GM23248 (cell line): ENCODE data around the gene SNRPD3. TPM values are rescaled to one million over a fixed set of nuclear protein-coding genes. Genes with fewer than 3 reads are reported as not detected.
"Not testable (repeated sequence)": the region's sequence is repeated elsewhere in the genome, so short reads cannot be mapped to it uniquely, and the experiment has no call there.

Experiments used
- DNase-seq: peaks from one replicate; pipeline ENCODE4 v3.0.0-alpha.2; 2015
- H2AFZ ChIP-seq: fragments of 200-600 bp; sonication (generic); 2 replicates; pipeline ENCODE4 v1.6.1; 2016; ENCODE audit warnings: antibody characterized with exemption
- H3F3A ChIP-seq: fragments of 200-600 bp; sonication (generic); 2 replicates; pipeline ENCODE4 v1.6.1; 2016; ENCODE audit warnings: mild to moderate bottlenecking, antibody characterized with exemption, mixed run types; ENCODE audit not compliant: insufficient read depth
- H3K27ac ChIP-seq: fragments of 200-600 bp; sonication (generic); 2 replicates; pipeline ENCODE4 v1.5.1; 2016; ENCODE audit warnings: mild to moderate bottlenecking
- H3K27me3 ChIP-seq: fragments of 200-600 bp; sonication (generic); replicated peaks from 2 replicates; pipeline ENCODE4 v1.6.1; 2016; ENCODE audit warnings: mild to moderate bottlenecking; ENCODE audit not compliant: insufficient read depth
- H3K36me3 ChIP-seq: fragments of 200-600 bp; sonication (generic); 2 replicates; pipeline ENCODE4 v1.6.1; 2016; ENCODE audit warnings: low read depth, mild to moderate bottlenecking
- H3K4me1 ChIP-seq: fragments of 200-600 bp; sonication (generic); 2 replicates; pipeline ENCODE4 v1.6.1; 2016; ENCODE audit warnings: mild to moderate bottlenecking; ENCODE audit not compliant: insufficient read depth
- H3K4me2 ChIP-seq: fragments of 200-600 bp; sonication (generic); one replicate; pipeline ENCODE4 v1.6.1; 2016; ENCODE audit warnings: mild to moderate bottlenecking; ENCODE audit not compliant: unreplicated experiment
- H3K4me3 ChIP-seq: fragments of 200-600 bp; sonication (generic); 2 replicates; pipeline ENCODE4 v1.5.1; 2016; ENCODE audit warnings: mild to moderate bottlenecking
- H3K79me2 ChIP-seq: fragments of 200-600 bp; sonication (generic); 2 replicates; pipeline ENCODE4 v1.6.1; 2016; ENCODE audit warnings: mild to moderate bottlenecking; ENCODE audit not compliant: insufficient read depth
- H3K9ac ChIP-seq: fragments of 200-600 bp; sonication (generic); 2 replicates; pipeline ENCODE4 v1.6.1; 2016; ENCODE audit warnings: mild to moderate bottlenecking
- H3K9me2 ChIP-seq: fragments of 200-600 bp; sonication (generic); 2 replicates; pipeline ENCODE4 v1.6.1; 2016; ENCODE audit warnings: mixed run types, mild to moderate bottlenecking, moderate library complexity; ENCODE audit not compliant: insufficient read depth
- H3K9me3 ChIP-seq: fragments of 200-600 bp; sonication (generic); one replicate; pipeline ENCODE4 v1.6.1; 2017; ENCODE audit warnings: low read depth
- H4K20me1 ChIP-seq: fragments of 200-600 bp; sonication (generic); 2 replicates; pipeline ENCODE4 v1.6.0; 2016; ENCODE audit not compliant: insufficient read depth
- WGBS, 2 experiments: methylation state at CpG; one replicate each; pipeline ENCODE4 v1.1.6; 2015 to 2017; ENCODE audit warnings: low lambda C conversion rate in 2 of 2, low coverage in 1 of 2; ENCODE audit errors: missing lambda C conversion rate in 2 of 2; 5-methylcytosine and 5-hydroxymethylcytosine counted together
- in situ Hi-C: fragments of 300-500 bp; cut with MboI; formaldehyde crosslinking; loops from 2 replicates; pipeline ENCODE4 v1.15.0; 2020
- polyA plus RNA-seq: library from polyadenylated mRNA; unstranded; fragments of >200 nt; fragmentation: Nextera tagmentation; extraction: Ambion mirVana; gene quantifications from 2 replicates; pipeline ENCODE4 v1.2.1, GENCODE V29; 2016
- total RNA-seq: library from RNA; depleted of rRNA; stranded (reverse); fragments of >200 nt; shearing (Covaris generic); gene quantifications from 2 replicates; pipeline ENCODE4 v1.2.3, GENCODE V29; 2014

The SNRPD3 gene
- total and polyA plus RNA-seq, 2 experiments from 2014 or later: 106 to 109 TPM

GRCh38 chr22:24606340-24606739 is 50.5 kb downstream of the SNRPD3 start:
- H3K27ac ChIP-seq, H3K4me1 ChIP-seq, in situ Hi-C loops, H2AFZ ChIP-seq, H3K27me3 ChIP-seq, H3K4me3 ChIP-seq, DNase-seq, H3K79me2 ChIP-seq, H3K4me2 ChIP-seq, H3K9me3 ChIP-seq, H3K9ac ChIP-seq, H3F3A ChIP-seq, H3K36me3 ChIP-seq, H4K20me1 ChIP-seq, H3K9me2 ChIP-seq: not testable (repeated sequence)
- 100% methylated on average over 2 of the region's 2 CpGs for WGBS, 2 experiments

DNA sequence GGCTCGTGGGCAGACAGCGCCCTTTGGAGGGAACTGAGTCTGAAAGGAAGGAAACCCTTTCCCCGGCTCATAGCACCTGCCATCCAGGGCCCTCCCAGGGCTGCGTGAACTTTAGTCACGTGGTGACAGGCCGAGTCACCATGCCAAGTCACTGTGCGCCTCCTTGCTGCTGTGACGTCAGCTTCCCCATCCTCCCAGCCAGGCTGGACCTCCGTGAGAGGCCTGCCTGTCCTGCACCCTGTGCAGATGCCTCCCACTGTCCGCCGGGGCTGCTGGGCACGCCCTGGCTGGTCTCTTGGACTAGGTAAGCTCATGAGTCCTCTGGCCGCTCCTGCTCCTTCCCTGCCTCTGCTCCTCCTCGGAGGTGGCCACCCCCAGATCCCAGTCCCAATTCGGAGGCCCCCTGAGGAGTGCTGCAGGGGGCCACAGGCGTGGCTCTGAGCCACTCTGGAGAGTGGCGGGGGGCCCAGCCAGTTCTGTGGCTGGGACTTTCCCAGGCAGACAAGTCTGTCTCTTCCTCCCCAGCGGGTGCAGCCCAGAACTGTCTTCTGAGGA is 51.7 kb downstream of the SNRPD3 start:
- H3K4me2 ChIP-seq, H2AFZ ChIP-seq, H3K36me3 ChIP-seq, in situ Hi-C loops, H3K9ac ChIP-seq, H3K27ac ChIP-seq, H4K20me1 ChIP-seq, H3K27me3 ChIP-seq, H3F3A ChIP-seq, H3K79me2 ChIP-seq, H3K9me3 ChIP-seq, H3K9me2 ChIP-seq, H3K4me3 ChIP-seq, DNase-seq, H3K4me1 ChIP-seq: not testable (repeated sequence)
- WGBS, 2 experiments: 75 to 76% methylated on average over 15 to 17 of the region's 18 CpGs

DNA sequence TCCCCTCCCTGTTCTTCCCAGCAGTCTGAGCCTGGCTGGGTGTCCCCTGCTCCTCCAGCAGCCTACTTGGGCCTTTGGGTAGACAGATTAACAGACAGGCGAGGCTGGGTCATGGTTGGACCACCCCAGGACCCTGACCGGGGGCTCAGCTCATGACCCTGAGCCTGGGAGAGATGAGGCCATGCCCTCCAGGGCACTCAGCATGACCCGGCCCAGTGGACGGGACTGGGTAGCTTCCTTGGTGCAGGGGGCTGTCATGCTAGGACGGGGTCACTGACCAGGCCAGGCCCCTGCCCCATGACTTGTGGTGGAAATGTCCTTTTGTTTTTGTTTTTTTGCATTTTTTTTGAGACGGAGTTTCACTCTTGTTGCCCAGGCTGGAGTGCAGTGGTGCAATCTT is 52.5 kb downstream of the SNRPD3 start:
- H3K36me3 ChIP-seq, H3K4me3 ChIP-seq, H3K9ac ChIP-seq, in situ Hi-C loops, H3K9me3 ChIP-seq, H3K79me2 ChIP-seq, H3K4me2 ChIP-seq, DNase-seq, H4K20me1 ChIP-seq, H3K27me3 ChIP-seq, H3K9me2 ChIP-seq, H3K27ac ChIP-seq, H3K4me1 ChIP-seq, H2AFZ ChIP-seq, H3F3A ChIP-seq: not testable (repeated sequence)
- 70 to 71% methylated on average over 6 of the region's 6 CpGs for WGBS, 2 experiments

DNA sequence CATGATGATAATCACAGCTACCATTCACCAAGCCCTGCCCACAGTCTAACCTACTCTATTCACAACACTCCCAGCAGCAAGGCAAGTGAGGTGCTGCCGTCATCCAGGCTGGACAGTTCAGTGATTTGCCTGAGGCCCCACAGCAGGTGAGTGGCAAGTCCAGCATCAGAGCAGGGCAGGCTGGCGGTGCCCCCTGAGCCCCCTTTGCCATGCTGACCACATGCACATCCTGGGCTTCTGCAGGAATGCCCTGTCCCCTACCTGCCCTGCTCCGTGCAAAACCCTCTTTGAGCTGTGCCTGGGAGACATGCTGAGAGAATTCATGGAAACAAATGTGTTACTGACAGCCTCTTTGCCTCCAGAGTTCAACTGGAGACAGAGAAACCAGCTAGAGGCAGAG is 54.1 kb downstream of the SNRPD3 start:
- in situ Hi-C loops, H3K9ac ChIP-seq, H3K27me3 ChIP-seq, H3K4me2 ChIP-seq, H2AFZ ChIP-seq, H3K9me2 ChIP-seq, H3K36me3 ChIP-seq, H3F3A ChIP-seq, H3K4me1 ChIP-seq, H3K79me2 ChIP-seq, H3K4me3 ChIP-seq, DNase-seq, H3K9me3 ChIP-seq, H3K27ac ChIP-seq, H4K20me1 ChIP-seq: not testable (repeated sequence)
- 50 to 55% methylated on average over 2 of the region's 3 CpGs for WGBS, 2 experiments

GRCh38 chr22:24614794-24615193 is 59.0 kb downstream of the SNRPD3 start:
- in situ Hi-C loops, H3K27me3 ChIP-seq, H3K36me3 ChIP-seq, H3K4me1 ChIP-seq, H3K4me3 ChIP-seq, H3F3A ChIP-seq, H3K9ac ChIP-seq, H2AFZ ChIP-seq, H3K9me3 ChIP-seq, H3K4me2 ChIP-seq, H3K27ac ChIP-seq, DNase-seq, H3K9me2 ChIP-seq, H3K79me2 ChIP-seq, H4K20me1 ChIP-seq: not testable (repeated sequence)
- 39 to 69% methylated on average over 3 to 11 of the region's 15 CpGs for WGBS, 2 experiments

DNA sequence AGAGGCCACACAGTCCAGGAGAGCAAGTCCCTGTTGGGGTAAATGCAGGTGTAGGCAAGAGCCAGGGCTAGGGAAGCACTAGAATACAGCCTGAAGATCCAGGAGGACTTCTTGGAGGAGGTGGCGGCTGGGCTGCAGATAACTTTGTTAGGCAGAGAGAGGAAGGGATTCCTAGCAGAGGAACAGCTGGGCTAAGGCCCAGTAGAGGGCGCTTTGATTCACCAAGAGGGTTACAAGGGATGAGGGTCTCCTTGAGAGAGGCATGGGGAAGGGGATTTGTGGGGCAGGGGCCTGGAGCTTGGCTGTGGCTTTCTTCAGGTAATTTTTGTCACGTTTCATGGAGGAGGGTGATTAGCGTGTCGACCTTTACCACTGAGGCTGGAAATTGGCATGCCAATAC is 65.4 kb downstream of the SNRPD3 start:
- H2AFZ ChIP-seq, H3K27me3 ChIP-seq, H3K79me2 ChIP-seq, H3K27ac ChIP-seq, H3K9me3 ChIP-seq, DNase-seq, H3K9me2 ChIP-seq, H3K4me1 ChIP-seq, H3K4me2 ChIP-seq, H3K36me3 ChIP-seq, H3K4me3 ChIP-seq, H3K9ac ChIP-seq, H3F3A ChIP-seq, in situ Hi-C loops, H4K20me1 ChIP-seq: not testable (repeated sequence)
- WGBS, 2 experiments: 80% methylated on average over 1 of the region's 5 CpGs; no CpG with 5 or more reads in 1 of the 2 experiments

DNA sequence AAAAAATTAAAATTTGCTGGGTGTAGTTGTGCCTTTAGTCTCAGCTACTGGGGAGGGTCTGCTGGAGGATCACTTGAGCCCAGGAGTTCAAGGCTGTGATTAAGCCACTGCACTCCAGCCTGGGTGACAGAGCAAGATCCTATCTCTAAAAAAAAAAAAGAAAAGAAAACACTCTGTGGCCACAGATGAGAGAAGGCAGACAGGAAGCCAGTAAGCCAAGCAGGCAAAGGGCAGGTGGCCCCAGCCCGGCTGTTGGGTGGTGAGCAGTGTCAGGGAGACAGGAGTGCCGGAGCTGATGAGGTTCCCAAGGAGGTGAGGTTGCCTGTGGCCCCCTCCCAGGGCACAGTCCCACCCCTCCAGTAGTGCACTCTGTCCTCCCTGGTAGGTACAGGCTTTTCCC is 66.8 kb downstream of the SNRPD3 start:
- DNase-seq, H3K9me3 ChIP-seq, H3K4me3 ChIP-seq, in situ Hi-C loops, H3K79me2 ChIP-seq, H3K27me3 ChIP-seq, H3K4me1 ChIP-seq, H3K27ac ChIP-seq, H3K9ac ChIP-seq, H2AFZ ChIP-seq, H3F3A ChIP-seq, H3K36me3 ChIP-seq, H3K4me2 ChIP-seq, H3K9me2 ChIP-seq, H4K20me1 ChIP-seq: not testable (repeated sequence)
- 52 to 84% methylated on average over 2 of the region's 2 CpGs for WGBS, 2 experiments
